Ramos (cell line): Measurements from ENCODE around the gene ADCY9.

Experiments
- in situ Hi-C: fragments of 300-500 bp; cut with MboI; formaldehyde crosslinking; loops from one replicate; pipeline ENCODE4 v1.14.3; 2022; ENCODE audit warnings: low sequenced_read_pairs; ENCODE audit not compliant: unreplicated experiment

The ADCY9 gene

DNA sequence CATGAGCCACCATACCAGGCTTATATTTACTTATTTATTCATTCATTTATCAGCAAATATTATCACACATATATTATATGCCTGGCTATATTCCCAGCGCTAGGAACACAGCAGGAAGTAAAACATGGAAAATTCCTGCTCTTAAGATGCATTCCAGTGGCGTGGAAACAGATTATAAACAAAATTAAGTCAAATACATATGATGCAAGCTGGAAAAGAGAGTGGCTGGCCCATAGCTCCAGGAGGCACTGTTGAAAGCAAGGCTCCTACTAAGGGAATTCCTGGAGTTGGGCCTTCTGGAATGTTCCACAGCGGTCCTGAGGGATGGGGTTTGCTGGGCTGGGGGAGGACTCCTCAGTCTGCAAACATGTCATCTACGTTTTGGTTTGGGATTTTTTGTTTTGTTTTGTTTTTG, 18.4 kb downstream of the ADCY9 start:
- in situ Hi-C loops, result no loop called here

DNA sequence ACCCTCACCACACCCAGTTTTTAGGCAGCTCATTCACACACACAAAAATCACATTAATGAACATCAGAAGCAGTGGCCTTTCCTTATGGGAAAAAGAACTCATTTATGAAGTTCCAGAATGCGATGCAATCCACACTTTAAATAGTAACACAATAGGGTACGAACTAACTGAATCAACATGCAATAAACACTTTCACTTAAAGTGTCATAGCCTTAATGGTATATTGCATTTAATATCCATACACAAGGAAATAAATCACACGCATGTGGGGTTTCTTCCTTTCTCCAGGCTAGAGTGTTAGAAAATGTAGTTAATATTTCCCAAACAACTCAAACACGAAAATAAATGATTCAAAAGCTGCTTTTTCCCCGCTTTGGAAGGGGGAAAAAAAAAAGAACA, 19.7 kb downstream of the ADCY9 start:
- in situ Hi-C loops, result no loop called here

DNA sequence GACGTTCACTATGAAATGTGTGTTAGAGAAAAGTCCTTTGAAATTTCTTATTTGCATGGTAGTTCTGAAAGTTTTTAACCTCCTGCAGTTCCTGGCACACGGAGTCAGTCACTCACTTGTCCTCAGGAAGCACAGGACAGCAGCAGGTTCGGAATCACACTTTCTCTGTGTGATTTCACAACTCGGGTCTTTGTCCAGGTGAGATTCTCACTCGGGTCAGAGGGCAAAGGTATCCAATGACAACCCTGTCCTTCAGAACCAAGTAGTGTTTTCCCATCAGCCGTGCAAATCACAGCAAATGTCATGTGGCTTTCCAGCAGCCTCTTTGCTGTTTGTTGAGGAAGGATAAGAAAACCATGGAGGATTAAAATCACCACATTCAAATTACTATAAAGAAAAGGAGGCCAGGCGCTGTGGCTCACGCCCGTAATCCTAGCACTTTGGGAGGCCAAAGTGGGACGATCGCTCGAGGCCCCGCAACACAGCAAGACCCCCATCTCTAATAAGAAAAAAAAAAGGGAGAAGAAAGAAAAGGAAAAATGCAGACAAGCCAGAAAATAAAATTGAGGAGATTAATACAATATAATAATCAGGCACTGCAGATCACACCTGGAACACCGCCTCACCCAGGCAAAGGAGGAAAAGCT, 22.0 kb downstream of the ADCY9 start:
- in situ Hi-C loops, result no loop called here

DNA sequence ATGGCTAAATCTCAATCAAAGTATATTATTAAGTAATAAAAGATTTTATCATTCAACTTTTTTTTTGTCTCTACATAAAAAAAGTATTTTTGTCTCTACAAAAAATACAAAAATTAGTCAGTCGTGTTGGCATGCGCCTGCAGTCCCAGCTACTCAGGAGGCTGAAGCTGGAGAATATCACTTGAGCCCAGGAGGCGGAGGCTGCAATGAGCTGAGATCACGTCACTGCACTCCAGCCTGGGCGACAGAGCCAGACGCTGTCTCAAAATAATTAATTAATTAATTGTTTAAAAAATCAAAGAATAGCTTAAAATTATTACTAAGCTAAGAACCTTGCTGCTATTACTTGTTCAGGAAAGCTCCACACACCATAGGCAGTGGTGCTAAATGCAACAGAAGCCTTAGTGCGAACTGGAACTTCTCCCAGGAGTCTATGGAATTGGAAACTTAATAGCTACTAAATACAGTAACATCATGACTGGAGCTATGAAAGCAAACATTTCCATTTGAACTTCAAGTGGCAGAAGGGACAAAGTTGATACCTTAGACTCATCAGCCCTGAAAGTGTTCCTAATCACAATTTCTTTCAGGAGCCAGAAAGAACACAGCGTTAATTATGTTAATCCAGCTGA, 22.6 kb downstream of the ADCY9 start:
- in situ Hi-C loops, result no loop called here

DNA sequence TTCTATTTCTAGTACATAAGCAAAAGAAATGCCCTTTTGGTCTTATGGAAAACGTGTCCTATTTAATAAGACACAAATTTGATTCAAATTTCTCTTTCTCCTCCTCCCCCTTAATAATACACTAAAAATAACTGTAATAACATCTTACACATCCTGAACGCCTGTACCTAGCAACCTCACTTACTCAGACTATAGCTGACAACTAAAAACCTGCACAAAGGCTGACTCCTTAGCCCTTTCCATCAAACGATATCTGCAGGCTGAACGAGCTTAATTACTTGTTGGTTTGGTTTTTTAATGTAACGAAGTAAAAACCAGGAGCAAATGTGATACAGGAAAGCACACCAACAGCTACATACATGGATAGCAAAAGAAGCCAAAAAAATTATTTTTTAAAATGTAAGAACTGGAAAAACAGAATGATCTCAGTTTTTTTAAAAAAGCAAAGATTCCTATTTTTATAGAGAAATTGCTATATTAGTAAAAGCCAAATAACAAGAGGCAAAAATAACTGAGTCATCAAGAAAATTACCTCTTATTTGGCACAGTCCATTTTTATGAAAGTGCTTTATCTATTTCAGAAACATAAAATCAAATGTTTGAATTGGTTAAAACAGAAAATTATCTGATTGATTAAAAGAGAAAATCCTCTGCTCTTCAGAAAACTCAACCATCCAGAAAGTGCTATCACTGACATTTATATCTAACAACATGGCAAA, 23.5 kb downstream of the ADCY9 start:
- in situ Hi-C loops, result no loop called here

DNA sequence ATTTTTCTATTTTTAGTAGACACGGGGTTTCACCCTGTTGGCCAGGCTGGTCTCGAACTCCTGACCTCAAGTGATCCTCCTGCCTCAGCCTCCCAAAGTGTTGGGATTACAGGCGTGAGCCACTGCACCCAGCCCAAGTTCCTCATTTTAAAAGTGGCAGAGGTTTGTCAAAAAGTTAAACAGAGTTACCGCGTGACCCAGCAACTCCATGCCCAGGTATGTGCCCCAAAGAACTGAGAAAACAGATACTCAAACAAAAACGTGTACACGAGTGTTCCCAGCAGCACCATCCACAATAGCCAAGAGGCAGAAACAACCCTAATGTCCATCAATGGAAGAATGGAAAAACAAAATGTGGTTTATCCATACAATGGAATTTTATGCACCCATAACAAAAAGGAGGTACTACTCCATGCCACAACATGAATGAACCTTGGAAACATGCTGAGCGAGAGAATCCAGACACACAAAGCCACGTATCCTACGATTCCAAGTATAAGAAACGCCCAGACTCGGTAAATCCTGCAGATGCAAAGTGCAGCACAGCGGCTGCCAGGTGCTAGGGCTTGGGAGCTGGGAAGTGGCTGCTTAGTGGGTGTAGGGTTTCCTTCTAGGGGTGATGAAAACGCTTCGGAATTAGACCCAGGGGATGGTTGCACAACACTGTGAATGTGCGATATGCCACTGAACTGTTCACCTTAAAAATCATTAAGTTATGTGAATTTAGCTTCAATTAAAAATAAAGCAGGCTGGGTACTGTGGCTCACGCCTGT, 24.8 kb downstream of the ADCY9 start:
- in situ Hi-C loops, result no loop called here

DNA sequence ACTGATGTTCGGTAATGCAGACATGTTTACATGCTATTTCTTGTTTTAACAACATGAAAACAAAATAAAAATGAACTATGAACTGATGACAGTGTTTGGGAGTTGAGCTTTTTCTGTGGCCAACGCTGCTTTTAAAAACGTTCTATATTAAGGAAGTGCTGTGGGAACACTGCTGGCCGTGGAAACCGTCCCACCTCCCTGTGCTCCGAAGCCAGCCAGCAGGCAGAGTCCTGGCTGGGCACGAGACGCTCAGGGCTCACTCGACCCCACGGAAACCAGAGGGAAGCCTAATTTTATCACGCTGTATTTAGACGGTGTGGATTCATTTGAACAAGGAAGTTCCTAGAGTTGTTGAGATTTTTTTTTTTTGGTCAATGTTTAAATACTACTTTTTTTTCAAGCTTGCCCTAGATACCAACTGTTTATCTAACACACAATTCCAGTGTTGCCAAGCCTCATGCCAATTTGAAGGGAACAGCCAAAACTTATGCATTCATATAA, 25.8 kb downstream of the ADCY9 start:
- in situ Hi-C loops, result no loop called here

DNA sequence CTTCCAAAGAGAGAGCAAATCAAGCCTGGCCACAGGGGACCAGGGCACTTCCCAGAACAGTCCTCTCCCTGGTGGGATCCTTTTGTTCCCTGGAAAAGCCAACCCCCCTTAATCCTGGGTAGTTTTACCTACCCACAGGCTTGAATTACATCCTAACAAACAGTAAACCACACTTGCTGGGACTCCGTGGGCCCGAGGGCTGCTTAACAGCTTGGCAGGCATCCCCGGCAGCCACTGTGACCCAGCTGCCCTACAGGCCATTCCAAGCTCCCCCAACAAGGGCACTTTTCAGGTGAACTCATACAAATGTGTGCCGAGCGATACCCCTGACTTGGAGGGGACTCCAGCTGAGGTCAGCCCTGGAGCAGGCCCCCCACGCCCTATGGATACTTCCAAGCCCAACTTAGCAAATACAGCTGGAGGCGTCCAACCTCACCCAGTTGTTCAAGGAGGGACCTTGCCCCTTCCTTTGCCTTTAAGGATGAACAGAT, 26.4 kb downstream of the ADCY9 start:
- in situ Hi-C loops, result no loop called here

DNA sequence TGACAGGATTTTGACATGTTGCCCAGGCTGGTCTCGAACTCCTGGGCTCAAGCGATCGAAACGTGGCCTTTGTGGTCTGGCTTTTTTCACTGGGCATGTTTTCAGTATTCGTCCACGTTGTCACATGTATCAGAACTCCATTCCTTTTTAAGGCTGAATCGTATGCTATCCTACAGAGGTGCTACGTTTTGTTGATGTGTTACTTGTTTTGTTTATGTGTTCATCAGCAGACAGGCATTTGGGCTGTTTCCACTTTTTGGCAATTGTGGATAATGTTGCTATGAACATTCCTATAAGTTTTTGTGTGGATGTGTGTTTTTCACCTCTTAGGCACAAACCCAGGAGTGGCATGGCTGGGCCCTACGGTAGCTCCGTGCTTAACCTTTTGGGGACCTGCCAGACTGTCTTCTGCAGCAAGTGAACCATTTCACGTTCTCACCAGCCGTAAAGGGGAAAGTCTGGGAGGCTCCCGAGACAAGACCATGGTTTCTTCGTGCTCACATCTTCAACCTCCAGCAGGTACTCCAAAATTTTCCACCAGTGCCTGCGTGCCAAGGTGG, 26.9 kb downstream of the ADCY9 start:
- in situ Hi-C loops, result no loop called here

DNA sequence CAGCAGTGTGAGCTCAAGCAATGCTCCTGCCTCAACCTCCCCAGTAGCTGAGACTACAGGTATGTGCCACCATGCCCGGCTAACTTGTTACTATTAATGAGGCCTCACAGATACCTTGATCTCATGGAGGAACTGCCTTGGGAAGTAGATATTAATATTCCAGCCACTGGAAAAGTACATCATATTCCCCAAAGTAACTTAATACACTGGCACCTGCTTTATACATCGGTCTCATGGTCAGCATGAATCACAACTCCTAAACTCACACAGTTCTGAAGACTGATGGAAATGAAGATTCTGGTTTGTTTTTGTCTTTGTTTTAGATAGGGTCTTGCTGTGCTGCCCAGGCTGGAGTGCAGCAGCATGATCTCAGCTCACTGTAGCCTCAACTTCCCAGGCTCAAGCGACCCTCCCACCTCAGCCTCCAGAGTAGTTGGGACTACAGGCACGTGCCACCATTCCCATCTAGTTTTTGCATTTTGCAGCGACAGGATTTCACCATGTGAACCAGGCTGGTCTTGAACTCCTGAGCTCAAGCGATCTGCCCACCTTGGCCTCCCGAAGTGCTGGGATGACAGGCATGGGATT, 28.2 kb downstream of the ADCY9 start:
- in situ Hi-C loops, result no loop called here

DNA sequence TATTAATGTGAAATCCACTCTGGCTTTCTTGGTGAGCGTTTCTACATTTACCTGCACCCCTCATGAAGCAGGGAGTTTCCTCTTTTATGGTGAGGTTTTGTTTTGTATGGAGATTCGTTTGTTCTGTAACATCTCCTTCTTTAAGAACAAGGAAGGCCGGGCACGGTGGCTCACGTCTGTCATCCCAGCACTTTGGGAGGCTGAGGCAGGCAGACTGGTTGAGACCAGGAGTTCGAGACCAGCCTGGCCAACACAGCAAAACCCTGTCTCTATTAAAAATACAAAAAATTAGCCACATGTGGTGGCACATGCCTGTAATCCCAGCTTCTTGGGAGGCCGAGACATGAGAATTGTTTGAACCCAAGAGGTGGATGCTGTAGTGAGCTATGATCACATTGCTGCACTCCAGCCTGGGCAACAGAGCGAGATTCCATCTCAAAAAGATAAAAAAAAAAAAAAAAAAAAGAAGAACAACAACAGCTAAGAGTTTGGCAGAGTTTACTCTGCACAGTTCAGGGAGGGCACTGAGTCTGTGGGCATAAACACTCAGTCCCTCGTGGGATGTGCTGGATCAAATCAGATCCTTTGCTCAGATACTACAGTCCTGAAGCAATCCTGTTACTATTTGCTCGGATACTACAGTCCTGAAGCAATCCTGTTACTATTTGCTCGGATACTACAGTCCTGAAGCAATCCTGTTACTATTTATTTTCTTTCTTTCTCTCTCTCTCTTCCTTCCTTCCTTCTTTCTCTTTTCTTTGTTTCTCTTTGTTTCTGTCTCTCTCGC, 28.9 kb downstream of the ADCY9 start:
- in situ Hi-C loops, result no loop called here

DNA sequence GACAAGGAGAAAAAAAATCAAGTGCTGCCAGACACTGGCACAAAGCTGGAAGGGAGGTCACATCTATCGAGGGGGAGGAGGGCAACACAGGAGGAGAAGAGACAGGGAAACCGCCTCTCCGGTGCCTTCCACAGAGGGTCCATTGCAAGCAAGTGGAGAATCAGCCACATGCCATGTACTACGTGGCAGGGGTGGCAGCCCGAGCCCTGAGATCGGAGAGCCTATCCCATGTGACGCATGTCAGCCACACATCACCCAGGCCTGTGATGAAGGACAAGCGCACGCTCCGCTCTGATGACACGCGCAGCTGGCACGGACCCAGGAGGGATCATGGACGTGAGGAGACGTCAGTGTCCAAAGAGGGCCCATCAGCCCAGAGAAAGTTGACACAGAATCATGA, 30.1 kb downstream of the ADCY9 start:
- in situ Hi-C loops, result no loop called here

DNA sequence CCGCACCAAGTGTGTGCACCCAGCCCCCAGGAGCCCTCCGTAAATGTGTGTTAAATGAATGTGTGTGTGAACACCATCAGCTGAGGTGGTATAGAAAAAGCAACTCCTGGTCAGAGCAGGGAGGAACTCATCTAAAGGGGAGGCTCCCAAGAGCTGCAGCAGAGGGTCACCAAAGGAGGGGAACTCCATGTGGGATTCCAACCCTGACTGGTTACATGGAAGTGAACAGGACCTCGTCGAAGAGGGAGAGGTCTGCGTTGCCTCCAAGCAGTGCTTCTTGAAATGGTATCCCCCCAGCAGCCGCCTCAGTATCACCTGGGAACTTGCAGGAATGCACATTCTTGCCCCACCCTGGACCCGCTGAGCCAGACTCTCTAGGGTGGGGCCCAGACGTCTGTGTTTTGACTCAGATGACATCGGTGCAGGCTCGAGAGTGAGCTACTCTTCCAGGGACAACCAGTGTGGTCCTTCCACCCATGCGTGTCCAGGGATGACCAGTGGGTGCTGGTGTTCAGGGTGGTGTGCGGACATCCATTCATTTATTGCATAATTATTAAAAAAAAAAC, 30.8 kb downstream of the ADCY9 start:
- in situ Hi-C loops, result no loop called here

DNA sequence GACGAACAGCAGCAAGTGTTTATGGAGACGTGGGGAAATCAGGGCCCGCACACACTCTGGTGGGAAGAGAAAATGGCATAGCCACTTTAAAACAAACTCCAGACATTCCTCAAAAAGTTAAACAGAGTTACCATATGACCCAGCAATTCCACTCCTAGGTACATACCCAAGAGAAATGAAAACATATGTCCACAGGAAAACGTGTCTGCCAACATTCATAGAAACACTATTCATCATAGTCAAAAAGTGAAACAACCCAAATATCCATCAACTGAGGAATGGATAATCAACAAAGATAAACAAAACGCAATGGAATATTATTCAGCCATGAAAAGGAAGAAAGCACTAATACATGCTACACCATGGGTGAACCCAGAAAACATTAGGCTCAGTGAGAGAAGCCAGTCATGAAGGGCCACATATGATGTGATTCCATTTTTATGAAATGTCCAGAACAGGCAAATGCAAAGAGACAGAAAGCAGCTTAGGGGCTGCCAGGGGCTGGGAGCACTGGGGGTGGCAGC, 32.8 kb downstream of the ADCY9 start:
- in situ Hi-C loops, result no loop called here

DNA sequence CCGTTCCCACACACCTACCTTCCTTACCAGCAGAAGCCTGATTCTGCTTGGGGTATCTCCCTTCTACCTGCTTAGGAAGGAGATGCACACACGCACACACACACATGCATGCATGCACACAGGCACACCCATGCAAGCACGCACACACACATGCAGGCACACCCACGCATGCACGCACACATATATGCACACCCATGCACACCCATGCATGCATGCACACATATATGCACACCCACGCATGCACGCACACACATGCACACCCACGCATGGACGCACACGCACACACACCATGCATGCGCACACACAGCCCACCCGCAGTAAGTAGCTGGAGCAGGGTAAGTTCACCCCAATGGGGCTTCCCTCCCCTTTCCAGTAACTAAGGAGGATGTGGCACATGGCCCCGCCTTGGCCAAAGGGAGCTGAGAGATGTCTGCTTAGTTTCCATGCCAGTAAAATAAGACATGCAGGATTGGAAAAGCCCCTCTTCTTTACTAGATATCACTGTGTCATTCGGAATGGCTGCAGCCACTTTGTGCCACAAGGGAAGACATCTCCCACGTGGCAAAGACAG, 33.7 kb downstream of the ADCY9 start:
- in situ Hi-C loops, result no loop called here

DNA sequence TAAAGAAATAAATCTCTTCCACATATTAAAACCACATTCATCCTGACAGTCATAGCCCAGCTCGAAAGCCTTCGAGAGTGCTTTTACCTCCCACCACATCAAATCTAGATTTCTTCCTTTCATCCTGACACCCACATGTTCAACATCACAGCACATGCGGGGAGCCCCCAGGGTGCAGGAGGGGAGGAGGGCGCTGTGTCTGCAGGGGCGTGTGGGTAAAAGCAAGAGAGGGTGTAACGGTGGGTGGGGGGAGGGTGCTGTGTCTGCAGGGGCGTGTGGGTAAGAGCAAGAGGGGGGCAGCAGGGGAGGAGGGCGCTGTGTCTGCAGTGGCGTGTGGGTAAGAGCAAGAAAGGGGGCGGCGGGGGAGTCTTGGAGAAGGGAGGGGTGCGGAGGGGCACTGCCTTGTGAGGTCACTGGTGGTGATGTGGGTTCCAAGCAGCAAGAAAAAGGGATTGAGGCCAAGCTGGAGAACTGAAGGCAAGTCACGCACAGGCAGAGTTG, 34.7 kb downstream of the ADCY9 start:
- in situ Hi-C loops, result no loop called here

DNA sequence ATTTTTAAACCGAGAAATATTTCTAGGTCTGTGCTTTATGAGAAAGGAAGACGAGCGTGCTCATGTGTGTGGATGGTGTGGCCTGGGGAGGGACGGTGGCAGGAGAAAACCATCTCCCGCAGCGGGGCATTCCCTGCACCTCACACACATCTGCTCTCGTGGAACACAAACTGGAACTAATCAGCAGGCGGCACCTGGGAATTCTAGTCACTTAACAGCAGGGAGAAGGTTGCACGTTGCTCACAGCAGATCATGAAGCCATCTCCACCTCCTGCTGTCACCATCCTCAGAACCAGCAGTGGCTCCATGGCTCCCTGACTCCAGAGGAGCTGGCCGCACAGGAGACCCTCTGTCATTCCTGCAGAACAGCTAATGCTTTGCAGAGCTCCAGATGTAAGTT, 35.2 kb downstream of the ADCY9 start:
- in situ Hi-C loops, result no loop called here

DNA sequence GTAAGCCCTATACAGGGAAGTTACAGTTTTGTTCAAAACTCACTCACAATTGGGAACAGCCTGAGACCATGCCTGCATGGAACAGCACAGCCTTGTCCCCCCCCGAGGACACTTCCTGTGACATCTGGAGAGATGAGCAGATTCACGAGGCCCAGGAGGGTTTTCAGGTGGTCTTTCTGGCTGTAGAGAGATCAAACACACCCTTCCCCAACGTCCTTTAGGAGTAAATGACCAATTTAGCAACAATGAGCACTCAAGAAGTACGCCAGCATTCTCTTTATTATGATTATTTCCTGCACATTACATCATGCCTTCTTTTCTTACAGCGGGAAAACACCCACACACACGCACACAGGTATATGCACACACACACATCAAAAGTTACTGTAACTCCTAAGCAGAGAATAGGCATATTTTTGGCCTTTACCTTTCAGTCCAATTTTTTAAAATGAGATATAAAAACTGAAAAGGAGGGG, 39.0 kb downstream of the ADCY9 start:
- in situ Hi-C loops, result no loop called here
